ENCODE data around the gene MCF2L.

Gene MCF2L

DNA sequence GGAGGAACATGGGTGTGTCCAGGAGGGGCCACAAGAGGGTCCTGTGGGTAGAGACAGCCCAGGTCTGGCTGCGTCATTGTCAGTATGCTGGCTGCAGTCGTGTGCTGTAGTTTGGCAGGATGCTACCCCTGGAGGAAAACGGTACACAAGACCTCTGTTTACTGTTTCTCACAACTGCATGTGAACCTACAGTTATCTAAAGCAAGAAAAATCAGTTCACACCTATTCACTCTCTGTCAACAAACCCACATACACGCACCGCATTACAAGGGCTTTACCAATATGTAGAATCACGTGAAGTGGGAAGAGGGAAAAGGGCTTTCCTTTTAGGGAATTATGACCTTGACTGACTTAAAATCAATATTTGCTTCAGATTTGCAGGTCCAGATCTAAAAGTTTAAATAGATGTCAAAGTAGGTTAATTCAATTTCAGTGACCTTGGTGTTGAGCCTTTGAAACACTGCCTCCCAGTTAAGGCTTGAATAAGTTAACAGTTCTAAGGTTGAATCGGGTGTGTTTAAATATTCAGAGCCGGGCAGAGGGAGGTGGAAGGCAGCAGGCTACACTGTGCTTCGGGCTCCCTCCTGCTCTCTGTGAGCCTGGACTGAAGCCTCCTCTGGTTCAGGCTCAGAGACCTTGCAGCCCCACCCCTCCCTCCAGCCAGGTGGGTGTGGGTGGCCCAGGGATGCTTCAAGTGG lies 17.2 kb upstream of the MCF2L start:
- no peak for DNase-seq

DNA sequence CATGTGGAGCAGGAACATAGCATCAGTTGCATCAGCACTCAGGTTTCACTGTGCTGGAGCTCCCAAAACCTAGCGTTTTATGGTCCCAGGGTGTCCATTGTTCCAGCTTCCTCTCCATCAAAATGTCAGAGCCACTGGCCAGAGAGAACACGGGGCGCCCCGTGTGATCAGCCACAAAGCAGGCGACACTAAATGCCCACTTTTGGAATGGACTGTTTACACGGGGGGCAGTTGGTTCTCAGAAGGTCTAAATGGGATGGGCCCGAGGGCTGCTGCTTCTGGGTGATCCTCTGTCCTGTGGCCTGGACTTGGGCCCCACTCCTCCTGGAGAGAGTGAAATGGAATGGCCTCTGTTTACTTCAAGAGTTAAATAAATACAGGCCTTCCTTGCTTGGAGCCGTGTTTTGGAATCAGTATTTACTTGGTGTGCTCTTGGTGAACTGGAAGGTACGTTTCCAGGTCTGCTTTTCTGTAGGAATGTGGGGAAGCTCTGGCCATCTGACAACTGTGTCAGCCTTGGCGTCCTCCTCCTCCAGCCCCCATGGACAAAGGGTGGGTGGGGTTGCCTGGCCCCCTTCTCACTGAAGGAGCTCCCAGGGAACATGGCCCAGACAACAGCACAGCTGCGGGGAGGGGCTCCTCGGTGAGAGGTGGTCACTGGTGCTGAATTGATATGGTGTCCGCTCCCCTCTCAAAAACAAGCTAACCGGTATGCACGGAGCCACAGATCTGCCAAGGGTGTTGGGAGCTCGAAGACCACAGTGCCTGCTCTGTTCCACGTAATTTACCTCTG lies 16.1 kb upstream of the MCF2L start:
- no peak for DNase-seq

DNA sequence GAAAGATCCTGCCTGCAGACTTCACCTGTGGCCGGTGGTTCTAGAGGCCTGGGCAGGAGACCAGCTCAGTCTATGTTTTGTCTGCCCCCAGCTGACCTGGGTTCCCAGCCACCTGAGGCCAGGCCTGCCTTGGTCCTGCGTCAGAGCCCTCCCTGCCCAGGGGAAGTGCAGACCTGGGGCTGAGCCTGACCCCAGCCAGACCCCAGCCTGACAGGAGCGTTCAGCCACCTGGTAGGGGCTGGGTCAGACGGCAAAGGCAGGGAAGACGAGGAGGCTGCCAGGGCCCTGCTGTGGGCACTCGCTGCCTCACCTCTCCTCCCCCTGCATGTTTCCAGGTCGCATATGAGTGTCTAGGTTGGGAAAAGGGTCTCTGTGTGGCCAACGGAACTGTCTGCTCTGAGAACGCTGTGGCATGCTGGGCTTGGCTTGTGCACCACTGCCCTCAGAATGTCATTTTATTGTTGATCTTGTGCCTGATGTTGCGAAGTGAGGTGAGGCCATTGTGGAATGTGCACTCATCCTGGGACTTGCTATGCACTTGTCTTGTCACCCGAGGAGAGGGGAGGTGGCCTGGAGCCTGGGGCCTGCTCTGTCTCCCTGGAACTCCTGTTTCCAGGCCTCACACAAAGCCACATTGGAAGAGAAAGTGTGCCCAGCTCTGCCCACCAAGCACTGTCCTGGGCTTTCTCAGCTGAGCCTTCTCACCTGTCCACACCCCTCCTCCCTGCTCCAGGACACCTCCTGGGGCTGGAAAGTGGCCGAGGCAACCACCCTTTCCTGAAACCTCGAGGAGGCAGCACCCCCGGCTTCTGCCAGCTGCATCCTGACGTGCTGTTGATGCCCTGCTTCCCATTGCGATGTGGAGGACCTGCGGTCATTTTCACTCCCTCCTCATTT lies 15.2 kb upstream of the MCF2L start:
- DNase-seq: no peak

DNA sequence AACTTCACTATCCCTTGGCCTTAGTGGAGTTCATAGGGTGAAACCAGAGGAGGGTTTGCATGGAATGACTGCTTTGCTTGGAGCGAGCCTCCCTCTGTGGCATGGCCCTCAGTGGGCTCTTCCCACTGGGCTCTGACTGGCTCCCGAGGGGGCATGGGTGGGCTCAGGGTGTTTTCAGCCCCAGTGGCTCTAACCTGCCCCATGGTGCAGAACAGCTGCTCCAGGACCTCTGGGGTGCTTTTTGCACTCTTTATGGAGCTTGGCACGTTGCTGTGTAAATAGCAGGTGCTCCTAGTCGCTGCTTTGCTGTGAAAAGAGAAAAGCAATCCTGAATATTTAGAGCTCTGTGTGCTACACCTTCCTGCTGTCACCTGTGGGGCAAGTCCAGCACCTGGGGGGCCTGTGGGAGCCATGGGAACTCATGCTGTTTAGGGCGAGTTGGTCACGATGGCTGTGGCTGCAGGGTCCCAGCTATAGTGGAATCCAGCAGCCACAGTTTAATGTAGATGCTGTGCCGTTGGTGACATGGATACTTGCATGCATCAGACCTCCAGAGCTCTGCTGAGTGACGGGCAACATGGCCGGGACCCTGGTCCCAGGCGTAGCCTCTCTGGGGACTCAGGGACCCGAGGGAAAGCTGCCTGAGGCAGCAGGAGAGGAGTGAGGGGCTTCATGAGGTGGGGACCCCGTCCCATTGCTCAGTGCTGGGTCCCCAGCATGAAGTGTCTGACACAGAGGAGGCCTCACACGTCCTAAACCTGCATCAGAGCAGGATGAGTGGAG lies 14.3 kb upstream of the MCF2L start:
- no peak for DNase-seq

GRCh38 chr13:112955271-112955937 lies 13.6 kb upstream of the MCF2L start:
- no peak for DNase-seq

- no peak for DNase-seq
Measured at GRCh38 chr13:112955956-112956355, 13.1 kb upstream of the MCF2L start.

DNA sequence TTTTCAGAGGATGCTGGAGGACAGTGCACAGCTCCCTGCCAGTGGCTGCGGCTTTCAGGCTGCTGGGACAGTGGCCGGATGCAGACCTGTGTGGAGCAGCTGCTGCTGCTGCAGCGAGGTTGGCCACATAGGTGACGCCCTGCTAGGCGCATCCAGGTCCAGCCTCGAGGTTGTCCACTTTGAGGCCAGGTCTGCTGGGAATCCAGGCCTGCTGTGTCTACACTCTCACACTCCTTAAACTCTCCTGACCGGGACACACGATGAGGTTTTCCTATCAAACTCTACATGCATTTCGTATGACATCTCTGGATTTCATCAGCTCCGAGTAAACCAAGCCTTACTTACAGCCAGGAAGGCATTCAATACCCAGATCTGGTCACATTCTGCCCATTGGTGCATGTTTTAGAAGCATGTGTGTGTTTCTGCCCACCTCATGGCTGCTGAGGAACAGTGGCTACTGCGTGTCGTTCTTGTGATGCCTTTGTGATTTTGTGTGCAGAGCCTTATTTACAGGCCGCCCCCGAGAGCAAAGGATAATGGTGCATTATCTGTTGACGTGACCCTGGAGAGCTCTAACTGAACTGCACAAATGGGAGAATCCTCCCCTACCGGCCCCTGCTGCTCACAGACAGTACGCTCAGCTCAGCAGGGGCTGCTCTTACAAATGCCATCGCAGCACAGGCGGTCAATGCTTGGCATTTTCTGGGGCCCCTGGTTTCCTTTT lies 12.3 kb upstream of the MCF2L start:
- DNase-seq: no peak

DNA sequence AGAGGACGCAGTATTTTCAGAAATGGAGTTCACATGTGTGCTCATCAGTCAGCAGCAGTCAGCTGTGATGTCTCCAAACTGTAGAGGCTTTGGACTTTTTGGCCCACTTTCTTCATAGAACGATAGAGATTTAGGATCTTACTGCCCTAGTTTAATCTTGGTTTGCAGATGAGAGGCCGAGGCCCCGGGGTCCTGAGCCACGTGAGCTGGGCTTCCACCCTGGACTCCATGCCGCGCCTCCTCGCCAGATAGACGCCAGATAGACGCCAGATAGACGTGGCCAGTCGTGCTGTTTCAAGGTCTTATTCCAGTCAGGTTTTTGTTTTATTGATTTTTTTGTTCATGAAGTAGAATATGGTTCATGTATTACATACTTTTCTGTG lies 11.7 kb upstream of the MCF2L start:
- no peak for DNase-seq

DNA sequence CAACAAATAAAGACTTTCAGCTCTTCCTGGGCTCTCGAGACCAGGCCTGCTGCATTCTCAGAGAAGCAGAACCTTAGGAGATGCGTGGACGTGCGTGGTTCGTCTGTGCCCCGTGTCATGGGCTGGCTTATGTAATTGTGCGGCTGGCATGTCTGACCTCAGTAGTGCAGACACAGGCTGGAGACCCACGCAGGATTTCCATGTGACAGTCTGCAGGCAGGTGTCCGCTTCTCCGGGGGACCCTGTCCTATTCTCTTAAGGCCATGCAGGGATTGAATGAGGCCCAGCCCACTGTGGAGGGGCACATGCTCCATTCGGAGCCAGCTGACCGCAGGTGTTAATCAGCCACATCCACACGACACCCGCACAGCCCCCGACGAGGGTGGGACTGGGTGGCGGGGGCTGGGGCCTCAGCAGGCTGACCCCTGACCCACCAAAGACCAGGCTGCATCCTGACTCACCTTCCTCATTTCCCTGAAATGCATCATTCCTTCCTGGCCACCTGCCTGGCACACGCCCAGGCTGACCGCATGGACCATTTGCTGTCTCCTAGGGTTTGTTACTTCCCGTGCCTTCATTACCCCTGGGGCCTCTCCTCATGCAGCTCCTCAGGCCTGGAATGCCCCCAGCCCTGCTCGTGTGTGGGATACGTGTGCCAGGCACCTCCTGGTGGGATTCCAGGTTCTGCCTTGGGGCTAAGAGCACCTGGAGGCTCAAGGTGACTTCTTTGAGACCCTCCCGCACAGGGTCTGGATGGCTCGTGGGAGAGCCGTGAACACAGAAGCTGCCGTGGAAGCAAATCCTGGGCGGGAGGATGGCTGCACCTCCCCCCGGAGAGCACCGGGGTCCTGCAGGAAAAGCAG lies 10.7 kb upstream of the MCF2L start:
- DNase-seq: no peak

- DNase-seq: no peak
Measured at GRCh38 chr13:112959206-112959605, 9.8 kb upstream of the MCF2L start.

DNA sequence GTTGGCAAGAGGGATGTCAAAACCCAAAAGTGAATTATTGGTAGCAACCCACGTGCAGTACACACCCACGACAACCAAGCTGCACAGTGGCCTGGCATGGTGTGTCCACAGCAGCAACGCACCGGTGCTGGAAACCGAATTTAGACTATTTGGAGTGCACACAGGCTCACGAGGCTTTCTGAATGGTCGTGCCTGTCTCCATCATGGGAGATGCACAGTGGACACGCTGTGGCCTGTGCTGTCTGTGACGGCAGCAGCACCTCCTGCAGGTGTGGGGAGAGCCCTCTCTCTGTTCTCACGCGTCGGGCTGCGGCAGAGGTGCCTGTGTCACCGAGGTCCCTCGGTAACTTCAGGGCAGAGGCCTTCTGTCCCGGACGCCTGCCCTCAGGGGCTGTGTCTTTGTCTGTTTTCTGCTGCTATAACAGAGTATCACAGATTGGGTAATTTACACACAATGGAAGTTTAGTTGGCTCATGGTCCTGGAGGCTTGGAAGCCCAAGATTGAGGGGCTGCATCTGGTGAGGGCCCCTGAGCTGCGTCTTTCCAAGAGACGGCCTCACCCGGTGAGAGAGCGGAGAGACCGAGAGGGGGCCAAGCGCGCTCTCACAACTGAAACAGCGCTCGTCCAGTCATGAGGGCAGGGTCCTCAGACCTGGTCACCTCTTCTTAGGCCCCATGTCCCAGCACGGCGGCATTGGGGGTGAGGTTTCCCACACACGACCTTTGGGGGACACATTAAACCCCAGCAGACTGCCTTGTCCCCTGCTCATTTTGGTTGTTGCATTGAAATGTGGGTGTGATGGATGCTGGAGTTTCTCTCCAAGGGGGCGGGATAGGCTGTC lies 9.1 kb upstream of the MCF2L start:
- no peak for DNase-seq

GRCh38 chr13:112960706-112961105 lies 8.3 kb upstream of the MCF2L start:
- no peak for DNase-seq

DNA sequence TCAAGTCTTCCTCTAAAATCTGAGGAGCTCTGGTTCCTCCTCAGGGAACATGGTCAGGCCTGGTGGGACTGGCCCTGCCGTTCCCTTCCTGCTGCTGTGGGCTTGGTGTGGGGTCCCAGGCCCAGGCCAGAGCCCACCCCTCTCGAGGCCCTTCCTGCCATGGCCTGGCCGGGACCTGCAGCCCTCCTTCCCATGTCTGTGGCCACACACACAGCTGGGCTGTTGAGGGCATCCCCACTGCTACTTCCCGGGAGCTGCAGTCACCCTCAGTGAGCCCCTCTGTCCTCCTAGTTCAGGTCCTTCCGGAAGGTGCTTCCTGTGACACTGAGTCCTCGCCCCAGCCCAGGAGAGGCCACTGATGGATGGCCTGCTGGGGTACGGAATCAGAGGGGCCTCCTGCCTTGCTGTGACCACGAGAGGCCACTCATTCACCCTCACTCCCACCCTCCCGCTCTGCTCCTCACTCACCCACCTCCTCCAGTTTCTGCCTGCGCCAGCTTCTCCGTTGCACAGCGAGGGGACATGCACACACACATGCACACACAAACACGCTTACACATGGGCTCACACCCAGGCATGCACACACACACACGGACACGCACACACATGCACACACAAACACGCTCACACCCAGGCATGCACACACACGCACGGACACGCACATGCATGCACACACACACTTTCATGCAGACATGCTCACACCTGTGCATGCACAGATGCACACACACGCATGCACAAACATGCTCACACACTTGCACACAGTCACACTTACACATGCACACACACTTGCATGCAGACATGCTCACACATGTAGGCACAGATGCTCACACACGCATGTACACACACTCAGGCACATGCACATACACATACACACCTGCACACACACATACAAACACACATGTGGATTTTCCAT lies 7.3 kb upstream of the MCF2L start:
- no peak for DNase-seq

DNA sequence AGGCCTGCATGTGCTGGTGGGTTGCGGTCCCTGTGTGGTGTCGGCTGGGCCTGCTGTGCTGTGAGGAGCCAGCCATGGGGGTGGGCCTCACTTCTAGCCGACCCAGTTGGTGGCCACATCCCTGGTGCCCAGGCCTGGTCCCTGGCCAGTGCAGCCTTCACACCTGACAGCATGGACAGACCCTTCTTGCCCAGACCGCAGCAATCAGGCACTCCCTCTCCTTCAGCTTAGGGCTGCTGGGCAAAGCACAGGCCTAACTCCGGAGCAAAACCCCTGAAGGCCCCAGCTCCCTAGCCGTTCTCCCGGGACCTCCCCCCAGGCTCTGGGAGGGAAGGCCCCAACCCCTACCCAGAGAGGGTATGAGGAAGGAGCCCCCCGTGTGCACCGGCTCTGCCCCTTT lies 6.6 kb upstream of the MCF2L start:
- no peak for DNase-seq

GRCh38 chr13:112962911-112963625 lies 5.9 kb upstream of the MCF2L start:
- DNase-seq: no peak

DNA sequence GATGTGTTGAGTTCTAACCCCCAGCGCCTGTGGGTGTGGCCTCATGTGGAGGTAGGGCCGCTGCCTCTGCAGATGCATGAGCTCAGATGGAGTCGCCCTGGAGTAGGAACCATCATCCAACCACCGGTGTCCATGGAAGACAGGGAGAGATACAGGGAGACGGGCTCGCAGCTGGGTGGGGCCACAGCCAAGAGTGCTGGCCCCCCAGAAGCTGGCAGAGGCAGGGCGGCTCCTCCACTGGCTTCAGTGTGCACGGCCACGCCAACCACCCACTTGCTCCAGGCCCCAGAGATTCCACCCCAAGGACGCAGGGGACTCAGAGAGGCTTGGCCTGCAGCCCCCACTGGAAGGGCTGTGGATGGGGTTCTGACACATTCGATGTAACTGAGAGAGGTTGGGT lies 5.4 kb upstream of the MCF2L start:
- DNase-seq: no peak

DNA sequence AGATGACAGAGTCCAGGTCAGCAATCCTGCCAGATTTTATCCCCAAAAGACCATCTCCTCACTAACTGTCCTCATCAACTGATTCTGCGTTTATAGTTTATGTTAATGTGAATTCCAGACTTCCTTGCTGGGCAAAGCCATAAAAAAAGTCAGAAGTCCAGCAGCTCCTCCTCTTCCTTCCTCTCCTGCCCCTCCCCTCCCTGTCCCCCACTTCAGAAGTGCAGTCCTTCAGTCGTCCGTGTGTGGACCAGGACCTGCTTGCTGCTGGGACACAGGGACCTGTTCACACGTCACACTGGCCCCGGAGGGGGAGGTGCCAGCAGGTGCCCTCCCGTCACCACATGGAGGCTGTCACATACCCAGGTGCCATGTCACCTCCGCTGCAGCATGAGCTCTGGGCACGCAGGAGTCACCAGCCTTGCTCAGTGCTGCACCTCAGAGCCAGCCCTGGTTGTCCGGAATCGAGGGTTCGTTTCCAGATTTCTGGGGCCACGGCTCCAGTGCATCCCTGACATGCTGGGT lies 4.0 kb upstream of the MCF2L start:
- no peak for DNase-seq

Measured in NCI-H1092 (cell line).